Measurements from ENCODE around the gene AHNAK.

GRCh38 chr11:62464655-62465054 is 82.0 kb downstream of the AHNAK start:
- TF ChIP-seq POLR2A (IDR thresholded peaks at IDR 0.05) (no peak), CTCF (IDR thresholded peaks at IDR 0.05) (no peak)

All from lower leg skin (tissue), 3 donors.